22Rv1 (cell line): ENCODE data around the gene PNPO.

Source experiments
- ZFX ChIP-seq: fragments of 450-650 bp; IDR thresholded peaks from 2 replicates; pipeline ENCODE4 v1.6.1; 2017; ENCODE audit warnings: antibody characterized with exemption, borderline replicate concordance
- TF ChIP-seq, protein P1 (sequence below): fragments of 450-650 bp; IDR thresholded peaks from 2 replicates; pipeline ENCODE4 v1.5.1; 2017; ENCODE audit warnings: mild to moderate bottlenecking

GRCh38 chr17:47993964-47994363 lies 52.6 kb downstream of the PNPO start:
- TF ChIP-seq, protein P1, sequence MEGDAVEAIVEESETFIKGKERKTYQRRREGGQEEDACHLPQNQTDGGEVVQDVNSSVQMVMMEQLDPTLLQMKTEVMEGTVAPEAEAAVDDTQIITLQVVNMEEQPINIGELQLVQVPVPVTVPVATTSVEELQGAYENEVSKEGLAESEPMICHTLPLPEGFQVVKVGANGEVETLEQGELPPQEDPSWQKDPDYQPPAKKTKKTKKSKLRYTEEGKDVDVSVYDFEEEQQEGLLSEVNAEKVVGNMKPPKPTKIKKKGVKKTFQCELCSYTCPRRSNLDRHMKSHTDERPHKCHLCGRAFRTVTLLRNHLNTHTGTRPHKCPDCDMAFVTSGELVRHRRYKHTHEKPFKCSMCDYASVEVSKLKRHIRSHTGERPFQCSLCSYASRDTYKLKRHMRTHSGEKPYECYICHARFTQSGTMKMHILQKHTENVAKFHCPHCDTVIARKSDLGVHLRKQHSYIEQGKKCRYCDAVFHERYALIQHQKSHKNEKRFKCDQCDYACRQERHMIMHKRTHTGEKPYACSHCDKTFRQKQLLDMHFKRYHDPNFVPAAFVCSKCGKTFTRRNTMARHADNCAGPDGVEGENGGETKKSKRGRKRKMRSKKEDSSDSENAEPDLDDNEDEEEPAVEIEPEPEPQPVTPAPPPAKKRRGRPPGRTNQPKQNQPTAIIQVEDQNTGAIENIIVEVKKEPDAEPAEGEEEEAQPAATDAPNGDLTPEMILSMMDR = no peak
- TF ChIP-seq ZFX = no peak
